Measurements from ENCODE around the gene UGT3A2.

GRCh38 chr5:35988529-35988928 lies 78.2 kb downstream of the UGT3A2 start:
- no peak for TF ChIP-seq CTCF (conservative IDR thresholded peaks at IDR 0.05)
- no peak for TF ChIP-seq EZH2 (IDR thresholded peaks at IDR 0.05; ENCODE audit: low read depth)
